ENCODE measurements around the gene CRISP2. TPM values are rescaled to one million over a fixed set of nuclear protein-coding genes. Genes with fewer than 3 reads are reported as not detected.

CRISP2 gene
- total and polyA plus RNA-seq, 9 of the 15 experiments (the other 6 are each of a cell fraction or from before 2014, with no cell fraction given): not detected

DNA sequence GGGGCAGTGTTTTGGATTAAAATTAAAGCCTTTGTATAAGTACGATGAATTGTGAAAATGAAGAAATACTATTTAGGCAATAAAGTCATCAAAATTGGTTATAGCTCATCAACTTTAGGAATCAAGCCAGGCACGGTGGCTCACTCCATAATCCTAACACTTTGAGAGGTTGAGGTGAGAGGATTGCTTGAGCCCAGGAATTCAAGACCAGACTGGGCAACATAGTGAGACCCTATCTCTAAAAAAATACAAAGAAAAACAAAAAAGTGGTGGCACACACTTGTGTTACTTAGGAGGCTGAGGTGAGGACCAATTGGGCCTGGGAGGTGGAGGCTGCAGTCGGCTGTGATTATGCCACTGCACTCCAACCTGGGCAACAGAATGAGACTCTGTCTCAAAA lies 68.2 kb downstream of the CRISP2 start (continued):
- TF ChIP-seq, protein P1, sequence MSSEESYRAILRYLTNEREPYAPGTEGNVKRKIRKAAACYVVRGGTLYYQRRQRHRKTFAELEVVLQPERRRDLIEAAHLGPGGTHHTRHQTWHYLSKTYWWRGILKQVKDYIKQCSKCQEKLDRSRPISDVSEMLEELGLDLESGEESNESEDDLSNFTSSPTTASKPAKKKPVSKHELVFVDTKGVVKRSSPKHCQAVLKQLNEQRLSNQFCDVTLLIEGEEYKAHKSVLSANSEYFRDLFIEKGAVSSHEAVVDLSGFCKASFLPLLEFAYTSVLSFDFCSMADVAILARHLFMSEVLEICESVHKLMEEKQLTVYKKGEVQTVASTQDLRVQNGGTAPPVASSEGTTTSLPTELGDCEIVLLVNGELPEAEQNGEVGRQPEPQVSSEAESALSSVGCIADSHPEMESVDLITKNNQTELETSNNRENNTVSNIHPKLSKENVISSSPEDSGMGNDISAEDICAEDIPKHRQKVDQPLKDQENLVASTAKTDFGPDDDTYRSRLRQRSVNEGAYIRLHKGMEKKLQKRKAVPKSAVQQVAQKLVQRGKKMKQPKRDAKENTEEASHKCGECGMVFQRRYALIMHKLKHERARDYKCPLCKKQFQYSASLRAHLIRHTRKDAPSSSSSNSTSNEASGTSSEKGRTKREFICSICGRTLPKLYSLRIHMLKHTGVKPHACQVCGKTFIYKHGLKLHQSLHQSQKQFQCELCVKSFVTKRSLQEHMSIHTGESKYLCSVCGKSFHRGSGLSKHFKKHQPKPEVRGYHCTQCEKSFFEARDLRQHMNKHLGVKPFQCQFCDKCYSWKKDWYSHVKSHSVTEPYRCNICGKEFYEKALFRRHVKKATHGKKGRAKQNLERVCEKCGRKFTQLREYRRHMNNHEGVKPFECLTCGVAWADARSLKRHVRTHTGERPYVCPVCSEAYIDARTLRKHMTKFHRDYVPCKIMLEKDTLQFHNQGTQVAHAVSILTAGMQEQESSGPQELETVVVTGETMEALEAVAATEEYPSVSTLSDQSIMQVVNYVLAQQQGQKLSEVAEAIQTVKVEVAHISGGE (CRISPR knock-in tag; IDR thresholded peaks at IDR 0.05): no peak
- no peak for TF ChIP-seq PTRF (tag; IDR thresholded peaks at IDR 0.05)
- no peak for TF ChIP-seq HMGN3 (IDR thresholded peaks at IDR 0.05; ENCODE audit: borderline replicate concordance, extremely low read depth, insufficient read length, low read depth, low read length)
- no peak for TF ChIP-seq HDAC8 (tag; IDR thresholded peaks at IDR 0.05)
- TF ChIP-seq CBX8 (IDR thresholded peaks at IDR 0.05; ENCODE audit: borderline replicate concordance, extremely low read depth, low read depth, low read length, poor library complexity, severe bottlenecking): no peak
- TF ChIP-seq, protein P2, sequence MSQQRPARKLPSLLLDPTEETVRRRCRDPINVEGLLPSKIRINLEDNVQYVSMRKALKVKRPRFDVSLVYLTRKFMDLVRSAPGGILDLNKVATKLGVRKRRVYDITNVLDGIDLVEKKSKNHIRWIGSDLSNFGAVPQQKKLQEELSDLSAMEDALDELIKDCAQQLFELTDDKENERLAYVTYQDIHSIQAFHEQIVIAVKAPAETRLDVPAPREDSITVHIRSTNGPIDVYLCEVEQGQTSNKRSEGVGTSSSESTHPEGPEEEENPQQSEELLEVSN (IDR thresholded peaks at IDR 0.05; ENCODE audit: borderline replicate concordance in 1 of 2, extremely low read depth in 1 of 2, insufficient read depth in 1 of 2, insufficient read length in 1 of 2, low read depth in 1 of 2, low read length in 1 of 2, poor library complexity in 1 of 2, severe bottlenecking in 1 of 2): no peak
- TF ChIP-seq, protein P3, sequence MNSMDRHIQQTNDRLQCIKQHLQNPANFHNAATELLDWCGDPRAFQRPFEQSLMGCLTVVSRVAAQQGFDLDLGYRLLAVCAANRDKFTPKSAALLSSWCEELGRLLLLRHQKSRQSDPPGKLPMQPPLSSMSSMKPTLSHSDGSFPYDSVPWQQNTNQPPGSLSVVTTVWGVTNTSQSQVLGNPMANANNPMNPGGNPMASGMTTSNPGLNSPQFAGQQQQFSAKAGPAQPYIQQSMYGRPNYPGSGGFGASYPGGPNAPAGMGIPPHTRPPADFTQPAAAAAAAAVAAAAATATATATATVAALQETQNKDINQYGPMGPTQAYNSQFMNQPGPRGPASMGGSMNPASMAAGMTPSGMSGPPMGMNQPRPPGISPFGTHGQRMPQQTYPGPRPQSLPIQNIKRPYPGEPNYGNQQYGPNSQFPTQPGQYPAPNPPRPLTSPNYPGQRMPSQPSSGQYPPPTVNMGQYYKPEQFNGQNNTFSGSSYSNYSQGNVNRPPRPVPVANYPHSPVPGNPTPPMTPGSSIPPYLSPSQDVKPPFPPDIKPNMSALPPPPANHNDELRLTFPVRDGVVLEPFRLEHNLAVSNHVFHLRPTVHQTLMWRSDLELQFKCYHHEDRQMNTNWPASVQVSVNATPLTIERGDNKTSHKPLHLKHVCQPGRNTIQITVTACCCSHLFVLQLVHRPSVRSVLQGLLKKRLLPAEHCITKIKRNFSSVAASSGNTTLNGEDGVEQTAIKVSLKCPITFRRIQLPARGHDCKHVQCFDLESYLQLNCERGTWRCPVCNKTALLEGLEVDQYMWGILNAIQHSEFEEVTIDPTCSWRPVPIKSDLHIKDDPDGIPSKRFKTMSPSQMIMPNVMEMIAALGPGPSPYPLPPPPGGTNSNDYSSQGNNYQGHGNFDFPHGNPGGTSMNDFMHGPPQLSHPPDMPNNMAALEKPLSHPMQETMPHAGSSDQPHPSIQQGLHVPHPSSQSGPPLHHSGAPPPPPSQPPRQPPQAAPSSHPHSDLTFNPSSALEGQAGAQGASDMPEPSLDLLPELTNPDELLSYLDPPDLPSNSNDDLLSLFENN (IDR thresholded peaks at IDR 0.05; ENCODE audit: low read depth in 2 of 2, low read length in 2 of 2): no peak
- TF ChIP-seq XRCC5 (IDR thresholded peaks at IDR 0.05; ENCODE audit: low read depth, low read length): no peak
- no peak for TF ChIP-seq ZNF316 (IDR thresholded peaks at IDR 0.05)
- peak; percentile 22; the same call in 1 of the 2 replicates for TF ChIP-seq MTA3 (IDR thresholded peaks at IDR 0.05; ENCODE audit: borderline replicate concordance)
- no peak for TF ChIP-seq ZSCAN29 (IDR thresholded peaks at IDR 0.05)
- 0 out of 2 replicates have a peak, but pooled peaks have one; percentile 72 for TF ChIP-seq ZNF668 (CRISPR knock-in tag; IDR thresholded peaks at IDR 0.05)
- TF ChIP-seq TEAD1 (CRISPR knock-in tag; IDR thresholded peaks at IDR 0.05): no peak
- 0 out of 2 replicates have a peak, but pooled peaks have one; percentile 18 for TF ChIP-seq SMAD4 (CRISPR knock-in tag; conservative IDR thresholded peaks at IDR 0.05)
- TF ChIP-seq TAF1 (IDR thresholded peaks at IDR 0.05; ENCODE audit: control insufficient read depth, extremely low read depth, insufficient read depth, low read length, severe bottlenecking): no peak
- no peak for TF ChIP-seq EP300 (IDR thresholded peaks at IDR 0.05; ENCODE audit: low read length)
- TF ChIP-seq CHD4 (IDR thresholded peaks at IDR 0.05; ENCODE audit: insufficient read depth, insufficient replicate concordance, low read depth, low read length, poor library complexity, severe bottlenecking): peak; percentile 90
- no peak for TF ChIP-seq ILF3 (IDR thresholded peaks at IDR 0.05; ENCODE audit: borderline replicate concordance)
- TF ChIP-seq SMARCA5 (IDR thresholded peaks at IDR 0.05): peak; percentile 66; the same call in 1 of the 2 replicates
